Measurements from ENCODE around the gene CELA3A.

- TF ChIP-seq CTCF (IDR thresholded peaks at IDR 0.05; ENCODE audit: low read length) (no peak), EZH2 (optimal IDR thresholded peaks at IDR 0.05; ENCODE audit: low read depth, low read length) (no peak), EZH2phosphoT487 (IDR thresholded peaks at IDR 0.05; ENCODE audit: low read length) (no peak)
Measured at GRCh38 chr1:22038036-22038435, 36.6 kb downstream of the CELA3A start.

All from MM.1S (cell line).